OCI-LY3 (cell line): ENCODE data around the gene PDGFC.

Source experiments
- H2AFZ ChIP-seq: fragments of 200-600, 300-600 bp; shearing (Covaris generic); 2 replicates; pipeline ENCODE4 v1.6.0; 2014; ENCODE audit warnings: antibody characterized with exemption, low read depth, low read length
- H3K27ac ChIP-seq: fragments of 200-600, 300-600 bp; sonication (generic); 2 replicates; pipeline ENCODE4 v1.5.1; 2014; ENCODE audit warnings: mild to moderate bottlenecking, low read length, moderate library complexity, mixed read lengths
- H3K27me3 ChIP-seq: fragments of 200-600, 300-600 bp; sonication (generic); 2 replicates; pipeline ENCODE4 v1.6.1; 2014; ENCODE audit warnings: low read depth, low read length, mixed read lengths
- H3K36me3 ChIP-seq: fragments of 200-600, 300-600 bp; sonication (generic); replicated peaks from 2 replicates; pipeline ENCODE3; 2014; ENCODE audit warnings: low read depth, low read length, mixed read lengths
- H3K4me1 ChIP-seq: fragments of 300-600, 200-600 bp; sonication (generic); 2 replicates; pipeline ENCODE4 v1.6.1; 2014; ENCODE audit warnings: low read length, mixed read lengths
- H3K4me2 ChIP-seq: fragments of 200-600, 300-600 bp; sonication (generic); 2 replicates; pipeline ENCODE4 v1.6.1; 2014; ENCODE audit warnings: low read length, mixed read lengths
- H3K4me3 ChIP-seq: fragments of 300-600, 200-600 bp; sonication (generic); 2 replicates; pipeline ENCODE4 v1.5.1; 2014; ENCODE audit warnings: antibody characterized with exemption, mild to moderate bottlenecking, low read length, moderate library complexity
- H3K79me2 ChIP-seq: fragments of 300-600, 200-600 bp; shearing (Covaris generic); 2 replicates; pipeline ENCODE4 v1.6.1; 2014; ENCODE audit warnings: mild to moderate bottlenecking, low read length, mixed read lengths
- H3K9ac ChIP-seq: fragments of 300-600, 200-600 bp; shearing (Covaris generic); 2 replicates; pipeline ENCODE4 v1.6.0; 2014; ENCODE audit warnings: mild to moderate bottlenecking, low read length, moderate library complexity
- H3K9me3 ChIP-seq: fragments of 200-600, 300-600 bp; shearing (Covaris generic); 2 replicates; pipeline ENCODE4 v1.6.1; 2014; ENCODE audit warnings: low read length, mixed read lengths; ENCODE audit not compliant: insufficient read depth
- H4K20me1 ChIP-seq: fragments of 200-600, 300-600 bp; sonication (generic); 2 replicates; pipeline ENCODE4 v1.6.1; 2016; ENCODE audit warnings: low read length, mixed read lengths; ENCODE audit not compliant: insufficient read depth
- EZH2phosphoT487 ChIP-seq: fragments of 200-600 bp; shearing (Covaris generic); IDR thresholded peaks from 2 replicates; pipeline ENCODE4 v1.6.1; 2018; ENCODE audit warnings: antibody characterized with exemption, mixed run types, low read depth
- TF ChIP-seq, protein P1 (sequence below): fragments of 200-600, 300-600 bp; sonication (generic); IDR thresholded peaks from 2 replicates; pipeline ENCODE4 v1.5.1; 2014; ENCODE audit warnings: antibody characterized with exemption, low read length, low read depth

Gene PDGFC

DNA sequence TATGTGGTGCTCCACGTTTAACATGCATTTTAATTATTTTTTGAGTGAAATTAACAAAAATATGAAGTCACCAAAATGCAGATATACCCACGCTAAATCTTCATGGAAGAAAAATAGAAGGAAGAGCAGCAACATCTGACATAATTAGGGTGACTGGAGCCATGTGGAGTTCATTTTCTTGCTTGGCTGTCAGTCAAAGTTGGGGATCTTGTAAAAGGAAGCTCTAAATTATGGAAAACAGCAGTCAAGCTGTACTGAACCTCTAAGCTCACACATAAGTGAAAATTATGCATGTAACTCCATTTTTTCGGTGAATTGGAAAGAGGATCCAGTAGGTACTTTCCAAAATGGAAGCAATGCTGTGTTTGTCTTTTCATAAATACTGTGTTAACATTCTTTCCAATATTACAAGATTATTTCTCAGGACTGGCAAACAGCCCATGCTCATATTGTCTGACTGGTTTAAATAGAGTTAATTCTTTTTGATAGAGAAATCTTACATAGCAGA, 9.7 kb upstream of the PDGFC start:
- Histone ChIP-seq H3K79me2 (no peaks in the 10 kb centered on the region), H2AFZ (peak overlapping the region; percentile 33; the same call in 1 of the 2 replicates), H3K9ac (no peak overlapping the region), H3K9me3 (no peaks in the 10 kb centered on the region), H3K4me1 (no peaks in the 10 kb centered on the region), H3K27ac (no peak overlapping the region), H3K4me2 (no peak overlapping the region), H3K36me3 (no peaks in the 10 kb centered on the region), H4K20me1 (no peaks in the 10 kb centered on the region), H3K27me3 (no peaks in the 10 kb centered on the region), H3K4me3 (no peak overlapping the region)
- TF ChIP-seq, protein P1, sequence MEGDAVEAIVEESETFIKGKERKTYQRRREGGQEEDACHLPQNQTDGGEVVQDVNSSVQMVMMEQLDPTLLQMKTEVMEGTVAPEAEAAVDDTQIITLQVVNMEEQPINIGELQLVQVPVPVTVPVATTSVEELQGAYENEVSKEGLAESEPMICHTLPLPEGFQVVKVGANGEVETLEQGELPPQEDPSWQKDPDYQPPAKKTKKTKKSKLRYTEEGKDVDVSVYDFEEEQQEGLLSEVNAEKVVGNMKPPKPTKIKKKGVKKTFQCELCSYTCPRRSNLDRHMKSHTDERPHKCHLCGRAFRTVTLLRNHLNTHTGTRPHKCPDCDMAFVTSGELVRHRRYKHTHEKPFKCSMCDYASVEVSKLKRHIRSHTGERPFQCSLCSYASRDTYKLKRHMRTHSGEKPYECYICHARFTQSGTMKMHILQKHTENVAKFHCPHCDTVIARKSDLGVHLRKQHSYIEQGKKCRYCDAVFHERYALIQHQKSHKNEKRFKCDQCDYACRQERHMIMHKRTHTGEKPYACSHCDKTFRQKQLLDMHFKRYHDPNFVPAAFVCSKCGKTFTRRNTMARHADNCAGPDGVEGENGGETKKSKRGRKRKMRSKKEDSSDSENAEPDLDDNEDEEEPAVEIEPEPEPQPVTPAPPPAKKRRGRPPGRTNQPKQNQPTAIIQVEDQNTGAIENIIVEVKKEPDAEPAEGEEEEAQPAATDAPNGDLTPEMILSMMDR: no peak
- no peak for TF ChIP-seq EZH2phosphoT487

DNA sequence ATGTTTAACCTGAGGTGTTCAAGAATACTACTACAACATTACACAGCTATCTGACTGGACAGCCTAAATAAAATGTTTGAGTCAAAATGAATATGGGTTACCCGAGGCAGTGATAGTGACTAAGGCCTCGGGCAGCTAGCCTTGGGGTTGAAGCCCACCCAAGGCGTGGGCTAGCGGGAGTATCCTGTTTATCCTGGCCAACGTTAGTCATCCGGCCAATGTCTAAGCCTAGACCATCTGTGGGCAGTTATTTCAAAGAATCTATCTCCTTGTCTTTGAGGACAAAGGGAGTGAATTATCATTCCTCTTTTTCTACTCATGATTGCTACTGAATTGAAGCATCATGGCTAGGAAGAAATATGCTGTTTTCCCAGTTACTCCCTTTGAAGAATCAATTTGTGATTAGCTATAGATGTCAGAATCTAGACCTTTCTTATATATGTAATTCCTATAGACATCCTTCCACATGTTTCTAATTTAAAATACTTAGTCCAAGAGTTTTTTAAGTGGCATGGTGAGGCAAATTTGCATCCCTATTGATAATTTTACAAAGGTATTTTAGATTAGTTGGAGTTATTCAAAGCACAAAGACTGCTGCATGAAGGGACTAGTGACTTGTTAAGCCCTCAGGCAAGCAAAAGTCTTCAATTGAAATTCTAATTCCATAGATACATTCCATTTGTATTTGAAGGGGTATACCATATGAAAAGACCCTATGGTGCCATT, 6.0 kb upstream of the PDGFC start:
- no peak for TF ChIP-seq EZH2phosphoT487
- TF ChIP-seq, protein P1: no peak
- peaks cover 5% of the 10 kb centered on the region for H3K4me1 ChIP-seq
- H3K27ac ChIP-seq: no peak overlapping the region

GRCh38 chr4:156976147-156976546, 4.5 kb upstream of the PDGFC start:
- no peaks in the 10 kb centered on the region for H3K9me3 ChIP-seq
- TF ChIP-seq, protein P1: no peak
- TF ChIP-seq EZH2phosphoT487: no peak
- no peaks in the 10 kb centered on the region for H3K27me3 ChIP-seq
- H3K4me1 ChIP-seq: peaks cover 9% of the 10 kb centered on the region
- no peaks in the 10 kb centered on the region for H4K20me1 ChIP-seq
- no peaks in the 10 kb centered on the region for H3K79me2 ChIP-seq
- no peak overlapping the region for H2AFZ ChIP-seq
- H3K9ac ChIP-seq: no peak overlapping the region
- H3K4me3 ChIP-seq: no peak overlapping the region
- H3K27ac ChIP-seq: no peak overlapping the region
- no peak overlapping the region for H3K4me2 ChIP-seq
- H3K36me3 ChIP-seq: no peaks in the 10 kb centered on the region

More for the DNA sequence above, 6.0 kb upstream of the PDGFC start:
- Histone ChIP-seq H3K9me3 (no peaks in the 10 kb centered on the region), H2AFZ (no peak overlapping the region), H3K27me3 (no peaks in the 10 kb centered on the region), H3K9ac (no peak overlapping the region), H3K36me3 (no peaks in the 10 kb centered on the region), H3K4me2 (no peak overlapping the region), H4K20me1 (no peaks in the 10 kb centered on the region), H3K4me3 (no peak overlapping the region), H3K79me2 (no peaks in the 10 kb centered on the region)

DNA sequence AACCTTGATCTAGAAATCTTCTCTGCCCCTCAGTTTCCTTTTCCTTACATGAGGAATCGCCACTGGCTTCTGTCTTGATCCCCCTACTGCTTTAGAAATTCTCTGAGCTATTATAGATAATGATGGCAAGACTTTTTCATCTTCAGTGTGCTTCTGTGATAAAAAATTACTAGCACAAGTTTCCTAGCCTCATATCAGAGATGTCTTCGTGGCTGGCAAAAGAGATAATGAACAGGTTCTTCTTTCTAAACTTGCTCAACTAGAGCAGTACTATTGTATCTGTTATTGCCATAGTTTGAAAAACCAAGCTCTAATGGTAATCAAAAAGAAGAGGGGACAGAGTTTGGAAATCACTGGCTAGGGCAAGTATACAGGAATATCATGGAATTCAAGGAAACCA, 4.1 kb upstream of the PDGFC start:
- H3K9ac ChIP-seq: no peak overlapping the region
- H3K4me1 ChIP-seq: peaks cover 9% of the 10 kb centered on the region
- H3K79me2 ChIP-seq: no peaks in the 10 kb centered on the region
- no peaks in the 10 kb centered on the region for H3K27me3 ChIP-seq
- no peaks in the 10 kb centered on the region for H3K9me3 ChIP-seq
- no peak overlapping the region for H2AFZ ChIP-seq
- no peak overlapping the region for H3K4me3 ChIP-seq
- TF ChIP-seq, protein P1: no peak
- no peak for TF ChIP-seq EZH2phosphoT487
- H3K36me3 ChIP-seq: no peaks in the 10 kb centered on the region
- no peaks in the 10 kb centered on the region for H4K20me1 ChIP-seq
- H3K4me2 ChIP-seq: no peak overlapping the region
- no peak overlapping the region for H3K27ac ChIP-seq
